Kidney glomerular epithelial cell (primary cell): Measurements from ENCODE around the gene GHRH.

Experiments
- DNase-seq: peaks from one replicate; lab custom pipeline; 2025; lab: John Stamatoyannopoulos, UW

Gene GHRH

DNA sequence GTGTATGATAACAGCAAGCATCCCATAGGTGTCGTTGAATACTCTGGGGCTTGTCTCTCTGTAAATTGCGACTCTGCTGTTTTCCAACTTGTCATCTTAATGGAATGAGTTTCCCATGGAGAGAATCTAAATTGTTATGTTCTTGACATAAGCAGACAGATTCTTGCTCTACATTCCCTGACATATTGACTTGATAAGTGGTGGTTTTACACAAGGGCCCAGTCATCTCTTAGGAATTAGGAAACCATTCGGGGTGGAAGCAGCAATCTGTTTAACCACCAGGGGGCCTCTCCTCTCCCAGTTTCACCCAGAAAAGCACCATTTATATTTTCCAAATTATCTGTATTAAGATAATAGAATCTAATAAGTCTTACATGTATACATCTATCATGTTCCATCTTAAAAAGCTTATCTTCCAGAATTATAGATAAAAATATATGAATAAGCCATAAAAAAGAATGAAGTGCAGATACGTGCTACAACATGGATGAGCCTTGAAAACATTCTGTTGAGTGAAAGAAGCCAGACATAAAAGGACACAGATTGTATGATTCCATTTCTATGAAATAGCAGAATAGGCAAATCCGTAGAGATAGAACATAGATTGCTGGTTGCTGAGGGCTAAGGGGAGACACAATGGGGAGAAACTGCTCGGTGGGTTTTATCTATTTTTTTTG is 59.2 kb downstream of the GHRH start:
- peak; percentile 90 for DNase-seq

DNA sequence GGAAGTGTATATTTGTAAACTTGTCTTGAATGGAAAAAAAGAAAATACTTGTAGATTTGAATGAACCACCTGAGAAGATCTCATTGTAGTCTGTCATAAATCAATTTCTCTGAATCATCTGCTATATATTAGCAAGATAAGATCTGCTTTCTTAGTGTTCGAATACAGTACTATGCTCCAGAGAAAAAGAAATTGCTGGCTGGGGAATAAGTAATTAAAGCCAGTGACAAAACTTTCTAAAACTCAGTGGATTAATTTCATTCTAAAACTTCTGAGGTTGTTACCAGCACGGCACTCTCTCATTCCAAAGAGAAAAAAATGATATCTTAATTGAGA is 59.8 kb downstream of the GHRH start:
- DNase-seq: no peak
